MM.1S (cell line): ENCODE measurements around the gene VAV2.

Experiments
- EZH2 ChIP-seq: fragments of 300-600 bp; sonication (generic); optimal IDR thresholded peaks from 2 replicates; pipeline ENCODE3; 2017; ENCODE audit warnings: low read depth, mild to moderate bottlenecking, antibody characterized with exemption, low read length, mixed read lengths
- EZH2phosphoT487 ChIP-seq: fragments of 300-600 bp; sonication (generic); IDR thresholded peaks from 2 replicates; pipeline ENCODE4 v1.6.1; 2018; ENCODE audit warnings: antibody characterized with exemption, low read length
- TF ChIP-seq, protein P1 (sequence below): fragments of 300-600 bp; sonication (generic); IDR thresholded peaks from 2 replicates; pipeline ENCODE4 v1.5.1; 2016; ENCODE audit warnings: antibody characterized with exemption, low read length, mixed read lengths

DNA sequence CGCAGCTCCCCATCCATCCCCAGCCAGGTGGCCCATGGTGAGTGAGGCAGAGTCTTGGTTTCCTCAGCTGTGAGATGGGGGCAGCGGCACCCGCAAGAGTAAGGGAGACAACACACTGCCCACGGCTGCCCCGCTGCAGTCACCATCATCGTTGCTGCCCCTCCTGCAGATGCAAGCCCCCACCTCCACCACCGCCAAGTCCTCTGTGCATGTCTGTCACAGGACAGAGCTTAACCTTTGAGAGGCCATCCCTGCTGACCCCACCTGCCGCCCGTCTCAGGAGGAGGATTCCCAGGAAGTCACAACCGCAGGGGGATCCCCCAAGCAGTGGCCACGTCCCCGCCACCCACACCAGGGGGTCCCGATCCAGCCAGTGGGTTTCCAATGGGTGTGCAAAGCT, 113.7 kb downstream of the VAV2 start:
- TF ChIP-seq, protein P1, sequence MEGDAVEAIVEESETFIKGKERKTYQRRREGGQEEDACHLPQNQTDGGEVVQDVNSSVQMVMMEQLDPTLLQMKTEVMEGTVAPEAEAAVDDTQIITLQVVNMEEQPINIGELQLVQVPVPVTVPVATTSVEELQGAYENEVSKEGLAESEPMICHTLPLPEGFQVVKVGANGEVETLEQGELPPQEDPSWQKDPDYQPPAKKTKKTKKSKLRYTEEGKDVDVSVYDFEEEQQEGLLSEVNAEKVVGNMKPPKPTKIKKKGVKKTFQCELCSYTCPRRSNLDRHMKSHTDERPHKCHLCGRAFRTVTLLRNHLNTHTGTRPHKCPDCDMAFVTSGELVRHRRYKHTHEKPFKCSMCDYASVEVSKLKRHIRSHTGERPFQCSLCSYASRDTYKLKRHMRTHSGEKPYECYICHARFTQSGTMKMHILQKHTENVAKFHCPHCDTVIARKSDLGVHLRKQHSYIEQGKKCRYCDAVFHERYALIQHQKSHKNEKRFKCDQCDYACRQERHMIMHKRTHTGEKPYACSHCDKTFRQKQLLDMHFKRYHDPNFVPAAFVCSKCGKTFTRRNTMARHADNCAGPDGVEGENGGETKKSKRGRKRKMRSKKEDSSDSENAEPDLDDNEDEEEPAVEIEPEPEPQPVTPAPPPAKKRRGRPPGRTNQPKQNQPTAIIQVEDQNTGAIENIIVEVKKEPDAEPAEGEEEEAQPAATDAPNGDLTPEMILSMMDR: no peak
- no peak for TF ChIP-seq EZH2
- TF ChIP-seq EZH2phosphoT487: no peak
